ENCODE results near the gene C9orf50.
"Not testable (repeated sequence)": the region's sequence is repeated elsewhere in the genome, so short reads cannot be mapped to it uniquely, and the experiment has no call there.

Gene C9orf50

GRCh38 chr9:129637673-129638439, 17.0 kb upstream of the C9orf50 start:
- no peaks in the 10 kb centered on the region for H3K27me3 ChIP-seq (replicated peaks; ENCODE audit: control insufficient read depth, insufficient read depth, low read length)
- H3K36me3 ChIP-seq (ENCODE audit: control insufficient read depth, insufficient read depth, low read length) = peaks cover 38% of the 10 kb centered on the region
- H3K4me3 ChIP-seq (replicated peaks; ENCODE audit: low read depth, low read length) = no peak overlapping the region
- DNase-seq (ENCODE audit: extremely low read depth, insufficient read length) = no peak
- TF ChIP-seq CTCF (IDR thresholded peaks at IDR 0.05; ENCODE audit: insufficient read depth, low read length, poor library complexity, severe bottlenecking) = no peak

GRCh38 chr9:129637102-129637501, 16.2 kb upstream of the C9orf50 start:
- TF ChIP-seq CTCF (IDR thresholded peaks at IDR 0.05; ENCODE audit: insufficient read depth, low read length, poor library complexity, severe bottlenecking) = no peak
- no peaks in the 10 kb centered on the region for H3K27me3 ChIP-seq (replicated peaks; ENCODE audit: control insufficient read depth, insufficient read depth, low read length)
- H3K4me3 ChIP-seq (replicated peaks; ENCODE audit: low read depth, low read length) = no peak overlapping the region
- no peak for DNase-seq (ENCODE audit: extremely low read depth, insufficient read length)
- H3K36me3 ChIP-seq (ENCODE audit: control insufficient read depth, insufficient read depth, low read length) = peaks cover 39% of the 10 kb centered on the region

GRCh38 chr9:129636343-129636742, 15.4 kb upstream of the C9orf50 start:
- DNase-seq (ENCODE audit: extremely low read depth, insufficient read length); H3K27me3 ChIP-seq (replicated peaks; ENCODE audit: control insufficient read depth, insufficient read depth, low read length); H3K4me3 ChIP-seq (replicated peaks; ENCODE audit: low read depth, low read length): not testable (repeated sequence)
- H3K36me3 ChIP-seq (ENCODE audit: control insufficient read depth, insufficient read depth, low read length) = peaks cover 39% of the 10 kb centered on the region

- Histone ChIP-seq H3K36me3 (ENCODE audit: control insufficient read depth, insufficient read depth, low read length) (peaks cover 39% of the 10 kb centered on the region), H3K4me3 (replicated peaks; ENCODE audit: low read depth, low read length) (no peak overlapping the region), H3K27me3 (replicated peaks; ENCODE audit: control insufficient read depth, insufficient read depth, low read length) (no peaks in the 10 kb centered on the region)
- DNase-seq (ENCODE audit: extremely low read depth, insufficient read length) = no peak
- no peak for TF ChIP-seq CTCF (IDR thresholded peaks at IDR 0.05; ENCODE audit: insufficient read depth, low read length, poor library complexity, severe bottlenecking)
Measured at GRCh38 chr9:129635099-129636065, 14.5 kb upstream of the C9orf50 start.

- H3K36me3 ChIP-seq (ENCODE audit: control insufficient read depth, insufficient read depth, low read length) = peaks cover 36% of the 10 kb centered on the region
Measured at GRCh38 chr9:129633848-129634247, 12.9 kb upstream of the C9orf50 start.

More at GRCh38 chr9:129633848-129634247, 12.9 kb upstream of the C9orf50 start:
- Histone ChIP-seq H3K27me3 (replicated peaks; ENCODE audit: control insufficient read depth, insufficient read depth, low read length) (no peaks in the 10 kb centered on the region), H3K4me3 (replicated peaks; ENCODE audit: low read depth, low read length) (no peak overlapping the region)
- no peak for TF ChIP-seq CTCF (IDR thresholded peaks at IDR 0.05; ENCODE audit: insufficient read depth, low read length, poor library complexity, severe bottlenecking)
- no peak for DNase-seq (ENCODE audit: extremely low read depth, insufficient read length)
